Measurements from ENCODE around the gene REN.

The REN gene

GRCh38 chr1:204199579-204199978 is 33.4 kb upstream of the REN start:
- Histone ChIP-seq H3K4me1 (ENCODE audit: control insufficient read depth, low read depth, low read length) (no peaks in the 10 kb centered on the region), H3K4me3 (ENCODE audit: low read length) (no peak overlapping the region)

GRCh38 chr1:204198348-204199340 is 32.5 kb upstream of the REN start:
- H3K4me3 ChIP-seq (ENCODE audit: low read length) = no peak overlapping the region
- no peaks in the 10 kb centered on the region for H3K36me3 ChIP-seq (ENCODE audit: control insufficient read depth, low read depth, low read length)
- no peaks in the 10 kb centered on the region for H3K4me1 ChIP-seq (ENCODE audit: control insufficient read depth, low read depth, low read length)
- H3K27me3 ChIP-seq (ENCODE audit: control insufficient read depth, insufficient read depth, low read length) = no peaks in the 10 kb centered on the region
- H3K9me3 ChIP-seq (ENCODE audit: control insufficient read depth, low read depth, low read length) = no peaks in the 10 kb centered on the region
- no peak overlapping the region for H3K9ac ChIP-seq (ENCODE audit: low read length)
- H3K27ac ChIP-seq (ENCODE audit: low read length) = no peak overlapping the region

More at GRCh38 chr1:204199579-204199978, 33.4 kb upstream of the REN start:
- no peaks in the 10 kb centered on the region for H3K9me3 ChIP-seq (ENCODE audit: control insufficient read depth, low read depth, low read length)
- no peaks in the 10 kb centered on the region for H3K36me3 ChIP-seq (ENCODE audit: control insufficient read depth, low read depth, low read length)
- H3K27ac ChIP-seq (ENCODE audit: low read length) = no peak overlapping the region
- H3K9ac ChIP-seq (ENCODE audit: low read length) = no peak overlapping the region
- no peaks in the 10 kb centered on the region for H3K27me3 ChIP-seq (ENCODE audit: control insufficient read depth, insufficient read depth, low read length)

- H3K4me1 ChIP-seq (ENCODE audit: control insufficient read depth, low read depth, low read length) = no peaks in the 10 kb centered on the region
- H3K4me3 ChIP-seq (ENCODE audit: low read length) = no peak overlapping the region
- H3K9ac ChIP-seq (ENCODE audit: low read length) = no peak overlapping the region
- no peak overlapping the region for H3K27ac ChIP-seq (ENCODE audit: low read length)
- H3K36me3 ChIP-seq (ENCODE audit: control insufficient read depth, low read depth, low read length) = no peaks in the 10 kb centered on the region
- peaks cover 8% of the 10 kb centered on the region for H3K27me3 ChIP-seq (ENCODE audit: control insufficient read depth, insufficient read depth, low read length)
- no peaks in the 10 kb centered on the region for H3K9me3 ChIP-seq (ENCODE audit: control insufficient read depth, low read depth, low read length)
Measured at GRCh38 chr1:204197068-204197467, 30.9 kb upstream of the REN start.

- Histone ChIP-seq H3K9me3 (ENCODE audit: control insufficient read depth, low read depth, low read length) (no peaks in the 10 kb centered on the region), H3K4me3 (ENCODE audit: low read length) (no peak within 1 kb of the TSS), H3K27me3 (ENCODE audit: control insufficient read depth, insufficient read depth, low read length) (peaks cover 8% of the 10 kb centered on the region), H3K27ac (ENCODE audit: low read length) (no peak within 1 kb of the TSS), H3K9ac (ENCODE audit: low read length) (no peak within 1 kb of the TSS), H3K36me3 (ENCODE audit: control insufficient read depth, low read depth, low read length) (no peaks in the 10 kb centered on the region), H3K4me1 (ENCODE audit: control insufficient read depth, low read depth, low read length) (no peaks in the 10 kb centered on the region)
Measured at GRCh38 chr1:204196068-204196795, 30.1 kb upstream of the REN start, which contains the start of gene KISS1. Gene KISS1, minus strand, starts transcription at chr1:204196491. Its CDS starts 3,615 bp downstream, at chr1:204192876.

GRCh38 chr1:204194771-204195170 is 28.6 kb upstream of the REN start:
- Histone ChIP-seq H3K36me3 (ENCODE audit: control insufficient read depth, low read depth, low read length) (no peaks in the 10 kb centered on the region), H3K9me3 (ENCODE audit: control insufficient read depth, low read depth, low read length) (no peaks in the 10 kb centered on the region), H3K4me1 (ENCODE audit: control insufficient read depth, low read depth, low read length) (no peaks in the 10 kb centered on the region), H3K9ac (ENCODE audit: low read length) (no peak overlapping the region), H3K27ac (ENCODE audit: low read length) (no peak overlapping the region), H3K27me3 (ENCODE audit: control insufficient read depth, insufficient read depth, low read length) (peaks cover 18% of the 10 kb centered on the region), H3K4me3 (ENCODE audit: low read length) (no peak overlapping the region)

- H3K9ac ChIP-seq (ENCODE audit: low read length) = no peak overlapping the region
- H3K27ac ChIP-seq (ENCODE audit: low read length) = no peak overlapping the region
- no peaks in the 10 kb centered on the region for H3K36me3 ChIP-seq (ENCODE audit: control insufficient read depth, low read depth, low read length)
- no peak overlapping the region for H3K4me3 ChIP-seq (ENCODE audit: low read length)
- H3K4me1 ChIP-seq (ENCODE audit: control insufficient read depth, low read depth, low read length) = no peaks in the 10 kb centered on the region
- no peaks in the 10 kb centered on the region for H3K9me3 ChIP-seq (ENCODE audit: control insufficient read depth, low read depth, low read length)
- H3K27me3 ChIP-seq (ENCODE audit: control insufficient read depth, insufficient read depth, low read length) = peaks cover 25% of the 10 kb centered on the region
Measured at GRCh38 chr1:204194080-204194479, 27.9 kb upstream of the REN start.

GRCh38 chr1:204192589-204193352 is 26.6 kb upstream of the REN start:
- Histone ChIP-seq H3K27me3 (ENCODE audit: control insufficient read depth, insufficient read depth, low read length) (peaks cover 33% of the 10 kb centered on the region), H3K9ac (ENCODE audit: low read length) (no peak overlapping the region), H3K36me3 (ENCODE audit: control insufficient read depth, low read depth, low read length) (no peaks in the 10 kb centered on the region), H3K4me1 (ENCODE audit: control insufficient read depth, low read depth, low read length) (no peaks in the 10 kb centered on the region), H3K27ac (ENCODE audit: low read length) (no peak overlapping the region), H3K4me3 (ENCODE audit: low read length) (no peak overlapping the region), H3K9me3 (ENCODE audit: control insufficient read depth, low read depth, low read length) (no peaks in the 10 kb centered on the region)

GRCh38 chr1:204192046-204192445 is 25.9 kb upstream of the REN start:
- H3K9ac ChIP-seq (ENCODE audit: low read length) = no peak overlapping the region
- no peaks in the 10 kb centered on the region for H3K9me3 ChIP-seq (ENCODE audit: control insufficient read depth, low read depth, low read length)
- H3K36me3 ChIP-seq (ENCODE audit: control insufficient read depth, low read depth, low read length) = no peaks in the 10 kb centered on the region
- peaks cover 40% of the 10 kb centered on the region for H3K27me3 ChIP-seq (ENCODE audit: control insufficient read depth, insufficient read depth, low read length)
- no peaks in the 10 kb centered on the region for H3K4me1 ChIP-seq (ENCODE audit: control insufficient read depth, low read depth, low read length)
- H3K27ac ChIP-seq (ENCODE audit: low read length) = no peak overlapping the region
- no peak overlapping the region for H3K4me3 ChIP-seq (ENCODE audit: low read length)

GRCh38 chr1:204191456-204191855 is 25.3 kb upstream of the REN start:
- no peaks in the 10 kb centered on the region for H3K9me3 ChIP-seq (ENCODE audit: control insufficient read depth, low read depth, low read length)
- no peak overlapping the region for H3K4me3 ChIP-seq (ENCODE audit: low read length)
- no peaks in the 10 kb centered on the region for H3K4me1 ChIP-seq (ENCODE audit: control insufficient read depth, low read depth, low read length)
- H3K27ac ChIP-seq (ENCODE audit: low read length) = no peak overlapping the region
- H3K27me3 ChIP-seq (ENCODE audit: control insufficient read depth, insufficient read depth, low read length) = peaks cover 44% of the 10 kb centered on the region
- H3K36me3 ChIP-seq (ENCODE audit: control insufficient read depth, low read depth, low read length) = no peaks in the 10 kb centered on the region
- no peak overlapping the region for H3K9ac ChIP-seq (ENCODE audit: low read length)

GRCh38 chr1:204190212-204191211 is 24.4 kb upstream of the REN start:
- H3K4me3 ChIP-seq (ENCODE audit: low read length) = peak overlapping the region; percentile 42
- H3K36me3 ChIP-seq (ENCODE audit: control insufficient read depth, low read depth, low read length) = no peaks in the 10 kb centered on the region
- H3K27ac ChIP-seq (ENCODE audit: low read length) = no peak overlapping the region
- H3K9ac ChIP-seq (ENCODE audit: low read length) = no peak overlapping the region
- H3K27me3 ChIP-seq (ENCODE audit: control insufficient read depth, insufficient read depth, low read length) = peaks cover 44% of the 10 kb centered on the region
- no peaks in the 10 kb centered on the region for H3K4me1 ChIP-seq (ENCODE audit: control insufficient read depth, low read depth, low read length)
- no peaks in the 10 kb centered on the region for H3K9me3 ChIP-seq (ENCODE audit: control insufficient read depth, low read depth, low read length)
